ENCODE data around the gene SLC24A4. TPM values are rescaled to one million over a fixed set of nuclear protein-coding genes. Genes with fewer than 3 reads are reported as not detected.

The SLC24A4 gene
- total RNA-seq, 1 donor from 2014 or later, result not detected

GRCh38 chr14:92481811-92482555 is 159.0 kb downstream of the SLC24A4 start:
- H3K4me3 ChIP-seq (ENCODE audit: low read depth, low read length), result no peak overlapping the region
- no peak for TF ChIP-seq CTCF (conservative IDR thresholded peaks at IDR 0.05; ENCODE audit: low read depth, low read length)
- DNase-seq (ENCODE audit: low read depth), result no peak

- no peak for TF ChIP-seq CTCF (conservative IDR thresholded peaks at IDR 0.05; ENCODE audit: low read depth, low read length)
- no peak overlapping the region for H3K4me3 ChIP-seq (ENCODE audit: low read depth, low read length)
- DNase-seq (ENCODE audit: low read depth), result no peak
Measured at GRCh38 chr14:92482621-92483319, 159.8 kb downstream of the SLC24A4 start.

GRCh38 chr14:92484132-92484823 is 161.3 kb downstream of the SLC24A4 start:
- no peak for TF ChIP-seq CTCF (conservative IDR thresholded peaks at IDR 0.05; ENCODE audit: low read depth, low read length)
- H3K4me3 ChIP-seq (ENCODE audit: low read depth, low read length), result no peak overlapping the region
- no peak for DNase-seq (ENCODE audit: low read depth)

GRCh38 chr14:92486881-92487280 is 163.9 kb downstream of the SLC24A4 start:
- no peak for DNase-seq (ENCODE audit: low read depth)
- no peak for TF ChIP-seq CTCF (conservative IDR thresholded peaks at IDR 0.05; ENCODE audit: low read depth, low read length)
- H3K4me3 ChIP-seq (ENCODE audit: low read depth, low read length), result no peak overlapping the region

- H3K4me3 ChIP-seq (ENCODE audit: low read depth, low read length), result no peak overlapping the region
- no peak for TF ChIP-seq CTCF (conservative IDR thresholded peaks at IDR 0.05; ENCODE audit: low read depth, low read length)
- DNase-seq (ENCODE audit: low read depth), result no peak
Measured at GRCh38 chr14:92487513-92488133, 164.7 kb downstream of the SLC24A4 start.

GRCh38 chr14:92489394-92490238 is 166.7 kb downstream of the SLC24A4 start:
- no peak for DNase-seq (ENCODE audit: low read depth)
- TF ChIP-seq CTCF (conservative IDR thresholded peaks at IDR 0.05; ENCODE audit: low read depth, low read length), result no peak
- no peak overlapping the region for H3K4me3 ChIP-seq (ENCODE audit: low read depth, low read length)

Data from epithelial cell of proximal tubule (primary cell).